GM12878 (cell line): ENCODE data around the gene PCCA. TPM values are rescaled to one million over a fixed set of nuclear protein-coding genes. Genes with fewer than 3 reads are reported as not detected.

Experiments
- ATAC-seq: fragments of 200-7000 bp; cut with Tn5 transposase; 3 replicates; pipeline ENCODE4 v1.9.1; 2020; ENCODE audit warnings: mild to moderate bottlenecking, moderate library complexity
- BruUV-seq: library from RNA; stranded (reverse); fragments of 400-500 nt; replicated peaks from 2 replicates; lab custom pipeline; 2021; lab: Mats Ljungman, UMichigan
- CTCF ChIA-PET: fragments of 300-600 bp; sonication (Branson Sonifier 250); formaldehyde crosslinking; extraction: SDS; loops from one replicate; lab custom pipeline; 2021; ENCODE audit warnings: inconsistent platforms; lab: Yijun Ruan, JAX
- POLR2A ChIA-PET: fragments of 350-600 bp; formaldehyde crosslinking; extraction: SDS; loops from one replicate; lab custom pipeline; 2021; ENCODE audit warnings: inconsistent platforms; lab: Charles Lee
- RAD21 ChIA-PET: fragments of 300-600 bp; sonication (Branson Sonifier 250); formaldehyde crosslinking; loops from one replicate; lab custom pipeline; 2023; ENCODE audit warnings: antibody characterized with exemption; ENCODE audit not compliant: unreplicated experiment; lab: Charles Lee
- SMC1A ChIA-PET: fragments of 300-600 bp; sonication (Branson Sonifier 250); formaldehyde crosslinking; loops from one replicate; lab custom pipeline; 2023; ENCODE audit not compliant: unreplicated experiment, uncharacterized antibody; lab: Charles Lee
- DNase-seq: peaks from one replicate; pipeline ENCODE4 v3.0.0-alpha.2; 2011; ENCODE audit warnings: low read depth, low spot score
- FAIRE-seq: peaks from 3 replicates; lab custom pipeline; 2011; peaks lifted over from hg19 to GRCh38; lab: Jason Lieb, UNC
- H2AFZ ChIP-seq: 2 replicates; pipeline ENCODE4 v1.6.0; 2011; ENCODE audit warnings: low read depth, low read length, control low read depth; ENCODE audit not compliant: control insufficient read depth
- H3K27ac ChIP-seq: 2 replicates; pipeline ENCODE4 v1.5.1; 2011; ENCODE audit warnings: control low read depth; ENCODE audit not compliant: control insufficient read depth, insufficient read depth
- H3K27me3 ChIP-seq, 2 experiments: replicated peaks in 1 of 2; 2 replicates each; pipeline versions ENCODE4 v1.6.0 to v1.6.1; 2011; ENCODE audit warnings: low read length in 1 of 2; ENCODE audit not compliant: control insufficient read depth in 2 of 2, insufficient read depth in 2 of 2
- H3K36me3 ChIP-seq, 2 experiments: 2 replicates each; pipeline ENCODE4 v1.5.1; 2011; ENCODE audit warnings: low read length in 1 of 2; ENCODE audit not compliant: control insufficient read depth in 2 of 2, insufficient read depth in 2 of 2
- H3K4me1 ChIP-seq: 2 replicates; pipeline ENCODE4 v1.6.1; 2011; ENCODE audit warnings: mild to moderate bottlenecking, low read length, moderate library complexity, mixed read lengths; ENCODE audit not compliant: control insufficient read depth, insufficient read depth
- H3K4me2 ChIP-seq: 2 replicates; pipeline ENCODE4 v1.6.0; 2011; ENCODE audit warnings: control low read depth; ENCODE audit not compliant: control insufficient read depth, insufficient read depth
- H3K4me3 ChIP-seq: fragments of 200-600 bp; sonication (generic); 2 replicates; pipeline ENCODE4 v1.5.1; 2016
- H3K79me2 ChIP-seq: 2 replicates; pipeline ENCODE4 v1.6.0; 2011; ENCODE audit warnings: low read length; ENCODE audit not compliant: control insufficient read depth, insufficient read depth
- H3K9ac ChIP-seq: 2 replicates; pipeline ENCODE4 v1.8.0; 2011; ENCODE audit warnings: low read length, control low read depth, mixed read lengths; ENCODE audit not compliant: control insufficient read depth, insufficient read depth
- H3K9me3 ChIP-seq: replicated peaks from 3 replicates; pipeline ENCODE4 v1.5.1; 2011; ENCODE audit warnings: mild to moderate bottlenecking, low read length; ENCODE audit not compliant: control insufficient read depth, insufficient read depth
- H4K20me1 ChIP-seq: 2 replicates; pipeline ENCODE4 v1.6.0; 2011; ENCODE audit not compliant: control insufficient read depth, insufficient read depth
- BRCA1 ChIP-seq: IDR thresholded peaks from 2 replicates; pipeline ENCODE4 v1.6.1; 2011; ENCODE audit warnings: low read depth, low read length, improper control_type of control experiment
- CREB1 ChIP-seq: IDR thresholded peaks from 2 replicates; pipeline ENCODE4 v1.6.1; 2012; ENCODE audit warnings: low read depth, mild to moderate bottlenecking, inconsistent platforms
- EP300 ChIP-seq, 2 experiments: fragments of 150-350 bp in 1 of 2; IDR thresholded peaks; 2 replicates each; pipeline ENCODE4 v1.6.1; 2011 to 2012; ENCODE audit warnings: low read depth in 2 of 2, low read length in 2 of 2, borderline replicate concordance in 1 of 2, improper control_type of control experiment in 1 of 2, inconsistent platforms in 1 of 2; ENCODE audit not compliant: control insufficient read depth in 1 of 2
- FOXM1 ChIP-seq: IDR thresholded peaks from 2 replicates; pipeline ENCODE4 v1.6.1; 2012; ENCODE audit warnings: low read depth, mild to moderate bottlenecking, inconsistent platforms, low read length, moderate library complexity
- NFIC ChIP-seq: IDR thresholded peaks from 2 replicates; pipeline ENCODE4 v1.6.1; 2012; ENCODE audit warnings: low read depth, mild to moderate bottlenecking, inconsistent platforms, low read length, moderate library complexity
- NFYA ChIP-seq: IDR thresholded peaks from 2 replicates; pipeline ENCODE4 v1.6.1; 2011; ENCODE audit warnings: low read depth, mild to moderate bottlenecking, low read length, improper control_type of control experiment, borderline replicate concordance
- RBBP5 ChIP-seq: fragments of 200-600 bp; sonication (generic); conservative IDR thresholded peaks from 2 replicates; pipeline ENCODE4 v1.6.1; 2016
- SMC3 ChIP-seq: IDR thresholded peaks from 2 replicates; pipeline ENCODE4 v1.6.1; 2011; ENCODE audit warnings: low read length, improper control_type of control experiment, borderline replicate concordance
- TCF7 ChIP-seq: IDR thresholded peaks from 2 replicates; pipeline ENCODE4 v1.6.1; 2014; ENCODE audit warnings: antibody characterized with exemption, borderline replicate concordance
- WRNIP1 ChIP-seq: IDR thresholded peaks from 2 replicates; pipeline ENCODE4 v1.6.1; 2011; ENCODE audit warnings: low read depth, low read length, improper control_type of control experiment, borderline replicate concordance
- YBX1 ChIP-seq: fragments of 450-650 bp; IDR thresholded peaks from 2 replicates; pipeline ENCODE4 v1.6.1; 2016; ENCODE audit warnings: antibody characterized with exemption
- YY1 ChIP-seq: IDR thresholded peaks from 2 replicates; pipeline ENCODE4 v1.6.1; 2011; ENCODE audit warnings: low read depth, mild to moderate bottlenecking, low read length
- ZNF274 ChIP-seq: IDR thresholded peaks from one replicate; pipeline ENCODE4 v1.8.0; 2011; ENCODE audit not compliant: insufficient read length, insufficient read depth
- WGBS: methylation state at CpG from one replicate; pipeline ENCODE4 v1.1.6; 2016; ENCODE audit warnings: low lambda C conversion rate; ENCODE audit not compliant: insufficient replicate concordance, insufficient coverage; ENCODE audit errors: missing lambda C conversion rate; 5-methylcytosine and 5-hydroxymethylcytosine counted together
- in situ Hi-C: fragments of 300-500 bp; cut with MboI; formaldehyde crosslinking; loops from 9 replicates; pipeline ENCODE4 v1.14.3; 2018; ENCODE audit warnings: mixed read lengths
- intact Hi-C: fragments of 100-400 bp; cut with micrococcal nuclease; formaldehyde crosslinking; loops from one replicate; pipeline ENCODE4 v1.14.2; 2022; ENCODE audit not compliant: unreplicated experiment
- polyA plus RNA-seq, 11 experiments: library from polyadenylated mRNA; depleted of rRNA in 4 of 11; unstranded in 6 of 11; stranded (reverse) in 5 of 11; fragments of >200 nt; fragmentation: Nextera tagmentation in 4 of 11; fragmentation: Illumina TruSeq in 1 of 11; extraction: Ambion mirVana in 4 of 11; extraction: Trizol in 1 of 11; gene quantifications; 1 replicate in 1 of 11; 2 replicates in 10 of 11; pipeline versions ENCODE4 v1.2.1 to v1.2.3, GENCODE V29; 2011 to 2016; ENCODE audit warnings: inconsistent platforms in 2 of 11, missing spikeins in 2 of 11, low read depth in 1 of 11
- total RNA-seq, 4 experiments: library from RNA; depleted of rRNA in 3 of 4; stranded (reverse); fragments of >200 nt in 3 of 4; fragmentation: Illumina TruSeq in 1 of 4; extraction: Trizol in 1 of 4; gene quantifications; 2 replicates each; pipeline versions ENCODE4 v1.2.1 to v1.2.3, GENCODE V29; 2013 to 2021
- TF ChIP-seq, protein P1 (sequence below): fragments of 450-650 bp; formaldehyde crosslinking; IDR thresholded peaks from 2 replicates; pipeline ENCODE4 v1.4.0; 2020; ENCODE audit warnings: mild to moderate bottlenecking, moderate library complexity
- TF ChIP-seq, protein P2 (sequence below): IDR thresholded peaks from 2 replicates; pipeline ENCODE4 v1.6.1; 2011; ENCODE audit warnings: borderline replicate concordance, low read depth, mild to moderate bottlenecking, moderate library complexity, low read length; ENCODE audit not compliant: insufficient read depth, poor library complexity, severe bottlenecking
- TF ChIP-seq, protein P3 (sequence below): fragments of 450-650 bp; IDR thresholded peaks from 2 replicates; pipeline ENCODE4 v1.6.1; 2016; ENCODE audit warnings: mild to moderate bottlenecking

Gene PCCA
- total and polyA plus RNA-seq, 10 of the 15 experiments (the other 5 are each of a cell fraction or from before 2014, with no cell fraction given) = 5.9 to 18.2 (median 12.4) TPM

DNA sequence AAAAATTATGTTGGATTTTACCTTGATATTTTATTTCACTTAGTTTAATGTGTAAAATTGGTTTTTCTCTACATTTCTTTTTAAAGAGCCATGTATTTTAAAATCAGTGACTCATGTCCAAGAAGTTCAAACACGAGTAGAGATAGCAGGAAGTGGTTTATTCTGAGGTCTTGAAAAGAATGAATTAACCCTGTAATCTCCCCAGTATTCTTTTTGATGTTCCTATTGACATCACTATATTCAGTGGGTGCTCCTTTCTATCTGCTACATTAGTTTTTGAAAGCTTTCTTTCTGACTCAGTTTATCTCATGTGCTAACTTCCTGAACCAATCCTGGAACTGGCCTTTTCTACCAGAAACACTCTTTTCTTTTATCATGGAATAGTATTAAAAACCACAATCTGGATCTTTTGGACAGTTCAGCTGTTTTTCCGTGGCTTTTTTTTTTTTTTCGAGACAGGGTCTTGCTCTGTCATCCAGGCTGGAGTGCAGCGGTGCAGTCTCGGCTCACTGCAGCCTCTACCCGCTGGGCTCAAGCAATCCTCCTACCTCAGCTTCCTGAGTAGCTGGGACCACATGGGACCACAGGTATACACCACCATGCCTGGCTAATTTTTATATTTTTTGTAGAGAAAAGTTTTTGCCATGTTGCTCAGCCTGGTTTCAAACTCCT lies 114.9 kb downstream of the PCCA start:
- H4K20me1 ChIP-seq = no peaks in the 10 kb centered on the region
- ChIA-PET POLR2A (no interaction called here), RAD21 (no interaction called here), CTCF (interaction anchor here (1.2 kb wide), 1 partner anchor 18 kb away, joined by 3 read pairs; no protein-coding TSS in a partner anchor), SMC1A (no interaction called here)
- no TSS peak for BruUV-seq
- H2AFZ ChIP-seq = no peak overlapping the region
- H3K36me3 ChIP-seq = no peaks in the 10 kb centered on the region
- H3K79me2 ChIP-seq = no peaks in the 10 kb centered on the region
- no peaks in the 10 kb centered on the region for H3K27me3 ChIP-seq
- 76% methylated on average over 5 of the region's 6 CpGs for WGBS
- H3K27ac ChIP-seq = no peak overlapping the region
- H3K9me3 ChIP-seq = no peaks in the 10 kb centered on the region
- no peak for DNase-seq
- no peak overlapping the region for H3K4me2 ChIP-seq
- no peak overlapping the region for H3K4me3 ChIP-seq
- peak; percentile 71 for ATAC-seq
- intact Hi-C loops = no loop called here
- in situ Hi-C loops = no loop called here
- no peaks in the 10 kb centered on the region for H3K4me1 ChIP-seq
- no peak for FAIRE-seq
- no peak overlapping the region for H3K9ac ChIP-seq
- TF ChIP-seq YBX1 (no peak), TCF7 (peak; percentile 84), EP300 (IDR thresholded peaks at IDR 0.05; ENCODE audit: borderline replicate concordance in 1 of 2, control insufficient read depth in 1 of 2, low read depth in 2 of 2, low read length in 2 of 2) (no peak), BRCA1 (no peak), FOXM1 (no peak), RBBP5 (no peak), WRNIP1 (no peak), NFIC (peak; percentile 59; the same call in 1 of the 2 replicates), YY1 (no peak), CREB1 (no peak), SMC3 (no peak), NFYA (no peak), ZNF274 (no peak)
- TF ChIP-seq, protein P1, sequence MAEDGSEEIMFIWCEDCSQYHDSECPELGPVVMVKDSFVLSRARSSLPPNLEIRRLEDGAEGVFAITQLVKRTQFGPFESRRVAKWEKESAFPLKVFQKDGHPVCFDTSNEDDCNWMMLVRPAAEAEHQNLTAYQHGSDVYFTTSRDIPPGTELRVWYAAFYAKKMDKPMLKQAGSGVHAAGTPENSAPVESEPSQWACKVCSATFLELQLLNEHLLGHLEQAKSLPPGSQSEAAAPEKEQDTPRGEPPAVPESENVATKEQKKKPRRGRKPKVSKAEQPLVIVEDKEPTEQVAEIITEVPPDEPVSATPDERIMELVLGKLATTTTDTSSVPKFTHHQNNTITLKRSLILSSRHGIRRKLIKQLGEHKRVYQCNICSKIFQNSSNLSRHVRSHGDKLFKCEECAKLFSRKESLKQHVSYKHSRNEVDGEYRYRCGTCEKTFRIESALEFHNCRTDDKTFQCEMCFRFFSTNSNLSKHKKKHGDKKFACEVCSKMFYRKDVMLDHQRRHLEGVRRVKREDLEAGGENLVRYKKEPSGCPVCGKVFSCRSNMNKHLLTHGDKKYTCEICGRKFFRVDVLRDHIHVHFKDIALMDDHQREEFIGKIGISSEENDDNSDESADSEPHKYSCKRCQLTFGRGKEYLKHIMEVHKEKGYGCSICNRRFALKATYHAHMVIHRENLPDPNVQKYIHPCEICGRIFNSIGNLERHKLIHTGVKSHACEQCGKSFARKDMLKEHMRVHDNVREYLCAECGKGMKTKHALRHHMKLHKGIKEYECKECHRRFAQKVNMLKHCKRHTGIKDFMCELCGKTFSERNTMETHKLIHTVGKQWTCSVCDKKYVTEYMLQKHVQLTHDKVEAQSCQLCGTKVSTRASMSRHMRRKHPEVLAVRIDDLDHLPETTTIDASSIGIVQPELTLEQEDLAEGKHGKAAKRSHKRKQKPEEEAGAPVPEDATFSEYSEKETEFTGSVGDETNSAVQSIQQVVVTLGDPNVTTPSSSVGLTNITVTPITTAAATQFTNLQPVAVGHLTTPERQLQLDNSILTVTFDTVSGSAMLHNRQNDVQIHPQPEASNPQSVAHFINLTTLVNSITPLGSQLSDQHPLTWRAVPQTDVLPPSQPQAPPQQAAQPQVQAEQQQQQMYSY (CRISPR knock-in tag) = no peak
- TF ChIP-seq, protein P2, sequence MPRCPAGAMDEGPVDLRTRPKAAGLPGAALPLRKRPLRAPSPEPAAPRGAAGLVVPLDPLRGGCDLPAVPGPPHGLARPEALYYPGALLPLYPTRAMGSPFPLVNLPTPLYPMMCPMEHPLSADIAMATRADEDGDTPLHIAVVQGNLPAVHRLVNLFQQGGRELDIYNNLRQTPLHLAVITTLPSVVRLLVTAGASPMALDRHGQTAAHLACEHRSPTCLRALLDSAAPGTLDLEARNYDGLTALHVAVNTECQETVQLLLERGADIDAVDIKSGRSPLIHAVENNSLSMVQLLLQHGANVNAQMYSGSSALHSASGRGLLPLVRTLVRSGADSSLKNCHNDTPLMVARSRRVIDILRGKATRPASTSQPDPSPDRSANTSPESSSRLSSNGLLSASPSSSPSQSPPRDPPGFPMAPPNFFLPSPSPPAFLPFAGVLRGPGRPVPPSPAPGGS = no peak
- TF ChIP-seq, protein P3, sequence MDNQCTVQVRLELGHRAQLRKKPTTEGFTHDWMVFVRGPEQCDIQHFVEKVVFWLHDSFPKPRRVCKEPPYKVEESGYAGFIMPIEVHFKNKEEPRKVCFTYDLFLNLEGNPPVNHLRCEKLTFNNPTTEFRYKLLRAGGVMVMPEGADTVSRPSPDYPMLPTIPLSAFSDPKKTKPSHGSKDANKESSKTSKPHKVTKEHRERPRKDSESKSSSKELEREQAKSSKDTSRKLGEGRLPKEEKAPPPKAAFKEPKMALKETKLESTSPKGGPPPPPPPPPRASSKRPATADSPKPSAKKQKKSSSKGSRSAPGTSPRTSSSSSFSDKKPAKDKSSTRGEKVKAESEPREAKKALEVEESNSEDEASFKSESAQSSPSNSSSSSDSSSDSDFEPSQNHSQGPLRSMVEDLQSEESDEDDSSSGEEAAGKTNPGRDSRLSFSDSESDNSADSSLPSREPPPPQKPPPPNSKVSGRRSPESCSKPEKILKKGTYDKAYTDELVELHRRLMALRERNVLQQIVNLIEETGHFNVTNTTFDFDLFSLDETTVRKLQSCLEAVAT = no peak
